GM21576 (cell line): ENCODE measurements around the gene PALD1.
"Not testable (repeated sequence)": the region's sequence is repeated elsewhere in the genome, so short reads cannot be mapped to it uniquely, and the experiment has no call there.

Experiments used
- ATAC-seq: cut with Tn5 transposase; IDR thresholded peaks from one replicate; pipeline ENCODE4 v1.9.1; 2021; ENCODE audit warnings: mild to moderate bottlenecking, moderate library complexity; ENCODE audit not compliant: unreplicated experiment

Gene PALD1

GRCh38 chr10:70600512-70601395 lies 122.2 kb downstream of the PALD1 start:
- ATAC-seq = no peak

GRCh38 chr10:70601746-70602145 lies 123.2 kb downstream of the PALD1 start:
- no peak for ATAC-seq

- no peak for ATAC-seq
Measured at GRCh38 chr10:70602665-70603448, 124.3 kb downstream of the PALD1 start, which contains the start of gene PRF1. PRF1 (minus strand) TSS chr10:70602741; CDS start chr10:70600902, 1,839 bp downstream.

GRCh38 chr10:70603449-70603801 lies 124.9 kb downstream of the PALD1 start:
- ATAC-seq = no peak

- ATAC-seq = no peak
Measured at GRCh38 chr10:70604106-70604505, 125.5 kb downstream of the PALD1 start.

- no peak for ATAC-seq
Measured at GRCh38 chr10:70605161-70605560, 126.6 kb downstream of the PALD1 start.

- ATAC-seq = no peak
Measured at GRCh38 chr10:70607936-70608335, 129.4 kb downstream of the PALD1 start.

- ATAC-seq = no peak
Measured at GRCh38 chr10:70613941-70614340, 135.4 kb downstream of the PALD1 start.

- ATAC-seq = not testable (repeated sequence)
Measured at GRCh38 chr10:70614364-70614763, 135.8 kb downstream of the PALD1 start.

GRCh38 chr10:70615211-70615610 lies 136.6 kb downstream of the PALD1 start:
- ATAC-seq = no peak

GRCh38 chr10:70615784-70616522 lies 137.4 kb downstream of the PALD1 start:
- ATAC-seq = no peak

GRCh38 chr10:70616761-70617160 lies 138.2 kb downstream of the PALD1 start:
- ATAC-seq = no peak
